Activated CD4-positive, CD25-positive, alpha-beta regulatory T cell treated with anti-CD3 and anti-CD28 coated beads, Interleukin-2, amount 50 U/mL, for 24 hours (primary cell): ENCODE measurements around the gene PARP14.

Source experiments
- ATAC-seq, 2 donors: fragments of 150-1000 bp; cut with Tn5 transposase; one replicate each; pipeline ENCODE4 v1.10.0; 2021; ENCODE audit warnings: mild to moderate bottlenecking in 1 of 2, moderate library complexity in 1 of 2

The PARP14 gene

DNA sequence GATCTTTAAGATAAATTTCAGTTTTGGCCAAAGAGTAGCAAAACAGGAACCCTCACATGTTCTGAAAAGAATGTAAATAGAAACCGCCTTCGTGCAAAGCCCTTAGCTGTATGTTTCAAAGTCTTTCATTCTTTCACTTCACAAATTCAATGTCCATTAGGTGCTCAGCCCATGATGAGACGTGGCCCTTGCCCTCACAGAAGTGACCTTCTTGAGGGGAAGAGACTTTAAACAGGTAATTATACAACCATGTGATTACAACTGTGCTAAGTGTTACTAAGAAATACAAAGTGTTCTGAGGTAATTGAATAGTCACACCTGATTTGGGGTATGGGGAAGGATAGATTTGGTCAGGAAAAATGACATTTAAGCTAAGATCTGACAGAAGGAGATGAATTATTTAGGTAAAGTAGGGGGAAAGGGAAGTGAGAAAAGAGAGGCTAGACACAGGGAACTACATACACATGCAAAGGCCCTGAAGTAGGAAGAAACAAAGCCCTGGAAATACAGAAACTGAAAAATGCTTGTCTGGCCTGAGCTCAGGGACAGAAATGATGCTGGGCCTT lies 93.4 kb downstream of the PARP14 start:
- no peak for ATAC-seq

DNA sequence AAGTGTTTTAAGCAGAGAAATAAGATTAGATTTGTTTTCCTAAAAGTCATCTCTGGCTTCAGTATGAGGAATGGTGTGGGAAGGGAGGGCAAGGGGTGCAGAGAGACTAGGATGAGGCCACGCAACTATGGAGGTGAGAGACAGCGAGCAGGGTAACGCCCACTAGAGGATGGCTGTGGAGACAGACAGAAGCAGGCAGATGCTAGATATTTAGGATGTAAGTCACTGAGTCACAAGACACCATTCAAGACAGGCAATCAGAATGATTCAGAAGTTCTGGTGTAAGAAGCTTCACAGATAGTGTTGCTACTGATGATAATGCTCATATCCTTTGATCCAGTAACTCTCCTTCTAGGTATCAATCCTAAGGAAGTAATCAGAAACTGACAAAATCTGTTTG lies 93.9 kb downstream of the PARP14 start:
- ATAC-seq: no peak

DNA sequence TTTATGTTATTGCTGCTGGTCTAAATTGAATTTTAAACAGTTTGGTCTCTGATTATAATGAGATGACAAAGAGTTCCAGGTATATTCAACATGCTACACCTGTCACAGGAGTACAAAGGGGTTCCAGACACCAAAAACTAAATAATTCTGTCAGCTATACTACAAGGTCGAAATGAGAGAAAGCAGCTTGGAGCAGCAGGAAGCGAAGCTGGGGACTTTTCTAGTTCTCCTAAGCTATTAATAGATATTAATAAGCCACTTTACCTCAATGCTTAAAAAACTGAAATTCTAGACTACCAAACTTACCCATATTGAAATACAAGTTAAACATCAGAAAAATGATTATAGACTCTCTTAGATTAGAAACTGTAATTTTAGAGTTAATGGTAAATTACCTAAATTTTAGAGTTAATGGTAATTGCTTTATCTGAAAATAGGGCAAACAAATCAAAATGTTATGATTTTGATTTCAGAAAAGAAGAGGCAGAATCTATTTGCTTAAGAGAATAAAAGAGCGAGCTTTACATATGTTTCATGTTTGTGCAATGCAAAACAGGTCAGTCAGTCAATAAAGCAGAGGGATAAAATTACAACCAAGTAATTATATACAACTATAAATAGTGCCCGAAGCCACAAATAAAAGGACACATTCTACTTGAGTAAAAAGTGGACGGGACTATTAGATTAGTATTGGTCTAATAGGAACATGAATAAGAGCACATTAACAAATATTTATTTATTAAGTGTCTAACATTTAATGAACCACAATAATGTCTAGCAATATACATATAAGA lies 96.2 kb downstream of the PARP14 start:
- no peak for ATAC-seq

DNA sequence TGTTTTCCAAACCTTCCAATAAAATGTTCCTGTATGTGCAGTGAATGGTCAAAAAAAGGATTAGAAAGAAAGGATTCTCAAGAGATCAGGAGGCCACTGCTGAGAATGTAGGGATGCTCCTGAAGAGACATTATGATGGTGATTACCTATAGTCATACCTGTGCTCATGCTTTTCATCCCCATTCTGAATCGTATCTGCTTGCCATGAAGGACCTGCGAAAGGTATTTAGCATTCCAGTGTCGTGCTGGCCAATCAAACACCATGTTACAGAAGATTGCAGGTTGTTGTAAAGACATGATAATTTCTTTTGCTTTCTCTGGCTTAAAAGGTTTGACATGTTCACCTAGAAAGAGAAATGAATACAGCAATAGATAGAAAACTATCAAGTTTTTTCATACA lies 96.9 kb downstream of the PARP14 start:
- ATAC-seq: no peak
